Activated naive CD4-positive, alpha-beta T cell treated with anti-CD3 and anti-CD28 coated beads for 36 hours (primary cell): Measurements from ENCODE around the gene CD7. TPM values are rescaled to one million over a fixed set of nuclear protein-coding genes. Genes with fewer than 3 reads are reported as not detected.

Experiments used
- CTCF ChIA-PET: fragments of 350-600 bp; sonication (Branson Sonifier 250); formaldehyde crosslinking; loops from one replicate; lab custom pipeline; 2021; ENCODE audit warnings: antibody characterized with exemption; lab: Charles Lee
- DNase-seq: peaks from one replicate; pipeline ENCODE4 v3.0.0-alpha.2; 2020
- H3K27ac Mint-ChIP-seq: one replicate; pipeline ENCODE4 v1.8.0; 2021; ENCODE audit warnings: mild to moderate bottlenecking, mixed read lengths
- H3K27me3 Mint-ChIP-seq: one replicate; pipeline ENCODE4 v1.8.0; 2021; ENCODE audit warnings: low read depth, mixed read lengths
- H3K36me3 Mint-ChIP-seq: one replicate; pipeline ENCODE4 v1.8.0; 2021; ENCODE audit warnings: low read depth, mixed read lengths
- H3K4me1 Mint-ChIP-seq: one replicate; pipeline ENCODE4 v1.8.0; 2021; ENCODE audit warnings: low read depth, mixed read lengths
- H3K4me3 Mint-ChIP-seq: one replicate; pipeline ENCODE4 v1.8.0; 2021; ENCODE audit warnings: mild to moderate bottlenecking, moderate library complexity, mixed read lengths
- H3K9me3 Mint-ChIP-seq: one replicate; pipeline ENCODE4 v1.8.0; 2021; ENCODE audit warnings: mixed read lengths
- intact Hi-C: fragments of 100-400 bp; cut with micrococcal nuclease; formaldehyde crosslinking; loops from one replicate; pipeline ENCODE4 v1.15.1; 2023
- total RNA-seq, 2 experiments: library from RNA; stranded (reverse); gene quantifications; one replicate each; pipeline ENCODE4 v1.2.3, GENCODE V29; 2021

Gene CD7
- total RNA-seq, 2 experiments from 2014 or later: 635 to 646 TPM

DNA sequence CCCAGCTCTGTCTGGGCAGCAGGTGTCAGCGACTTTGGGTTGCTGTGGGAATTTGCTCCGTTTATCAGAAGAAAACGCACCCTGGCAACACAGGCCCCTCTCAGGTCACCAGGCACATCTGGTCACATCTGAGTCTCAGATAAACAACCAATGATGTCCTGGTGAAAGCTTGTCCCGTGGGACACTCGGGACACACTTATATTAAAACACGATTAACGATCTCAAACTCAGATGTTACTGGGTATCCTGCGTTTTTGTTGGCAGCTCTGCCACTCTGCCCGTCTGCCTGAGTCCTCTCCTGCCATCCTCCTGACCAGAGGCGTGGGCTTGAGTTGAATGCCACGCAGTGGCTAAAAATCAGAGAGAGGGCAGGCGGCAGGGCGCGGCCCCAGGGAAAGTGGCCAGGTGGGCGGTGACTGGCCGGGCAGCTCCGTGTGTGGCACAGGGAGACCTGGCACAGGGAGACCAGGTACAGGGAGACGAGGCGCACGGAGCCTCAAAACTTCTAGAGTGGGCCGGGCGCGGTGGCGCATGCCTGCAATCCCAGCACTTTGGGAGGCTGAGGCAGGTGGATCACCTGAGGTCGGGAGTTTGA lies 14.0 kb upstream of the CD7 start:
- H3K9me3 Mint-ChIP-seq: no peaks in the 10 kb centered on the region
- CTCF ChIA-PET: no interaction called here
- peaks cover 27% of the 10 kb centered on the region for H3K4me1 Mint-ChIP-seq
- intact Hi-C loops: no loop called here
- H3K4me3 Mint-ChIP-seq: no peak overlapping the region
- H3K27ac Mint-ChIP-seq: no peak overlapping the region
- no peak for DNase-seq
- H3K36me3 Mint-ChIP-seq: no peaks in the 10 kb centered on the region
- no peaks in the 10 kb centered on the region for H3K27me3 Mint-ChIP-seq

DNA sequence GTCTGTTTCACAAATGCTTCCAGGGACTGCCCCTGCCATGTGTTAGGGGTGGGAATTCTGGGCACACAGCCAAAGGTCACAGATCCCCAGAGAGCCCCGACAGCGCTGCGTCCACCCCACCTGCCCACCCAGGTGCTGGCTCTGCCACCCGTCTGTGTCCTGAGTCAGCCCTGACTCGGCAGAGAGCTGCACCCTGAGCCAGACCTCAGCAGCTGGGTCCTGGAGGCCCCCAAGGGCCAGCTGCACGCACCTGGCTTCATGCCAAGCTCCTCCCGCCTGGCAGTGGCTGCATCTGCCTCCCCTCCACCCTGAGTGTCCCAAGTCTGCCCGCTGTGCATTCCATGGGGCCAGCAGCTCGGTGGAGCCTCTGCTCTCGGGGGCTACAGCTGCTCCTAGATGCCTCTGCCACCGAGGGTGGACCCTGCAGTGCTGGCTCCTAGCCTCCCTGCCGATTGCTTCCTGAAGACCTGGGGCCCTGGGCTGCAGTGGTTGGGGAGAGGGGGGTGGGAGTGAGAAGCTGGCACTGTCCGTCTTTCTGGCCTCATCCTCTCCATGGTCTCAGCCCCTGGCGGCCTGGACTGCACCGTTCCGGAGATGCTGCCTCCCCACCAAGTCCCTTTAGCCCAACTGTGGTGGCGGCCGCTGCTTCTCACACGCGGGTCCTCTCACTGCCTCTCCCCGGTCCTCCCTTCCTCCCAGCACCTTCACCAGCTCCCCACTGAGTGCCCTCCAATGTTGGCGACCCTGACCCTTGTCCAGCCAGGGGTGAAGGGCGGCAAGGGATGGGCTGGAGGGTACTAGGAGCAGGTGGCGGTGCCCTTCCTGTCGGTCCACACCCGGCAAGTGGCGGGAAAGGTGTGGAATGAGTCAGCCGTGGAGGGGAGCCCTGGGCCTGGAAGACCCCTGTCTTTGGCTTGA lies 13.2 kb upstream of the CD7 start:
- intact Hi-C loops: no loop called here
- Mint-ChIP-seq H3K36me3 (no peaks in the 10 kb centered on the region), H3K4me3 (no peak overlapping the region), H3K4me1 (peaks cover 23% of the 10 kb centered on the region), H3K27ac (no peak overlapping the region), H3K27me3 (no peaks in the 10 kb centered on the region), H3K9me3 (no peaks in the 10 kb centered on the region)
- no peak for DNase-seq
- CTCF ChIA-PET: interaction anchor here (0.7 kb wide), 1 partner anchor 13 kb away, joined by 3 read pairs; no protein-coding TSS in a partner anchor

DNA sequence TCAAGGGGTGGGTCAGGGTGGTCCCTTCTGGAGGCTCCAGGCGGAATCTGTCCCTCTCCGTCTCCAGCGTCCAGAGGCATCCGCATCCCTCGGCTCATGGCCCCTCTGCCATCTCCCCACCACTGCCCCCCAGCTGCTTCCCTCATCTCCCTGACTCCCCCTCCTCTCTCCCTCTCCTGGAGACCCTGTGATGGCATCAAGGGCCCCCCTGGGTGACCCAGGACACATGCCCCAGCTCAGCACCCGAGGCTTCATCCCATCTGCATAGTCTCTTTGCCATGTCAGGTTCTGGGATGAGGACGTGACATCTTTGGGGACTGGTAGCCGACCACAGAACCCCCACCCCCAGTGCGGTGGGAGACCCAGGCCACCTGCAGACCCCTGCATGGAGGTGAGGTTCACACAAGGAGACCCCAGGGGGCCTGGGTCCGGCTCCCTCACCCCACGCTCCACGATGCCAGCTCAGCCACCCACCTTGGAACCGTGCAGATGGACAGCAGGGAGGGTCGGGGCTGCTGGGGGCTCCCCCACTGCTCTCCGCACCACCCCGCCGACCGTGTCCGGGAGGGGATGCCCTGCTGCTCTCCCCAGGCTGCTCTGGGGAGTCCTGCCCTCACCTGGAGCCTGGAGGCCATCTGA lies 12.4 kb upstream of the CD7 start:
- DNase-seq: no peak
- no peak overlapping the region for H3K4me3 Mint-ChIP-seq
- H3K9me3 Mint-ChIP-seq: no peaks in the 10 kb centered on the region
- H3K4me1 Mint-ChIP-seq: peaks cover 20% of the 10 kb centered on the region
- peaks cover 2% of the 10 kb centered on the region for H3K36me3 Mint-ChIP-seq
- no peaks in the 10 kb centered on the region for H3K27me3 Mint-ChIP-seq
- CTCF ChIA-PET: no interaction called here
- no peak overlapping the region for H3K27ac Mint-ChIP-seq
- intact Hi-C loops: no loop called here

DNA sequence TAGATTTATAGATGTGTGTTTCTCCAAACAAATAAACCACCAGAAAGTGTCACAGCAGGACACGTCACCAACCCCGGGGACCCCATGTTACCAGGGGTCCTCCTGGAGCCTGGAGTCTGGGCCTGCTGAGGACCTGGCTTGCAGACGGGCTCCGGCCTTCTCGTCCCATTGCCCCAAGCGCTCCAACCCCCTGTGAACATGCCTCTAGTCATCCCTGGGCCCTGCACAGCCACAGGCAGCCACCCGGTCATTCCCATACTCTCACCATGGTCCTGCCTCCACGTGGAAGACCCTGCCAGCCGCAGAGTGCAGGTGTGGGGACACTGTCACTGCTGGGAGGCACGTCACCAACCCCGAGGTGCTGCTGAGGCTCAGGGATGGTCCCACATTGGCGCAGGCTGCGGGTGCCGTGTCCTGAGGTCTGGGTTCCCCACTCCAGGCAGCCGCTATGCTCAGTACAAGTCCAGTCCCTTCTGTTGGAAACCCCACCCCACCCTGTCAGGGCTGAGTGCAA lies 11.6 kb upstream of the CD7 start:
- no peaks in the 10 kb centered on the region for H3K9me3 Mint-ChIP-seq
- peaks cover 20% of the 10 kb centered on the region for H3K4me1 Mint-ChIP-seq
- H3K27ac Mint-ChIP-seq: no peak overlapping the region
- H3K27me3 Mint-ChIP-seq: no peaks in the 10 kb centered on the region
- DNase-seq: no peak
- H3K4me3 Mint-ChIP-seq: no peak overlapping the region
- H3K36me3 Mint-ChIP-seq: peaks cover 3% of the 10 kb centered on the region
- CTCF ChIA-PET: no interaction called here
- intact Hi-C loops: no loop called here

DNA sequence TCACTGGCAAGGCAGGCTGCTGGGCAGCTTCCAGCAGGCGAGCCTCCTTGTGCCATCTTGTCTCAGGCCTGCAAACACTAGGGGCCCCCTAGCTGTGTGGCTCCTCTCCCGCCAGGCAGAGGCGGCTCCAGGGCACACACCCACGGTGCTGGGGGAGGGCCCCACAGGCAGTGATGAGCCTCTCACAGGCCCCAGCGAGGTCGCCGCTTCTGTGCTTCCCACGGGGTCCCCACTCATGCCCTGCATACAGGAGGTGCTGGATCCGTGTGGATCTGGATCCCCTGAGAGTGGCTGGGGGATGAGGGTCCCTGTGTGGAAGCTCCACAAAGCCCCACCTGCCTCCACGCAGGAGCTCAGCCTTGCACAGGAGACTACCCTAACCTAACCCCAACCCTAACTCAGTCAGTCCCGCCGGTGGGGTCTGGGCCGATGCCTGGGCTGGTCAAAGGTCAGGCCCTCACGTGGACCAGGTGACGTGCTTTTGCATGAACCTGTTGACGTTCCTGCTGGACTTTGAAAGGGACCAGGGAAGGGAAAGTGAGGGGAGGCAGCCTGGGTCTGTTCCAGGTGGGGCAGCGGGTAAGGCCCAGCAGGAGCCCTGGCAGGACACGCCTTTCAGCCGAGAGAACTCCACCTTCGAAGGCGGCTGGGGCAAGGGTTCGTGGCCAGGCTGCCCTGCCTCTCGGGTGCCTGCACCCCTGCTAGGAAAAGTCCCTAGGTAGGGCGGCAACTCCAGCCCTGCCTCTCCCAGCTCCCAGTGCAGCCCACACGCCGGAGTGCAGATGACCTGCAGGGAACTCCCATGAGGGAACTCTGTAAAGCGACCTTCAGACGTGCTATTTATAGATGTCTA lies 11.0 kb upstream of the CD7 start:
- no peaks in the 10 kb centered on the region for H3K27me3 Mint-ChIP-seq
- DNase-seq: no peak
- H3K27ac Mint-ChIP-seq: no peak overlapping the region
- intact Hi-C loops: no loop called here
- H3K9me3 Mint-ChIP-seq: no peaks in the 10 kb centered on the region
- CTCF ChIA-PET: interaction anchor here (0.7 kb wide), 1 partner anchor 223 kb away, joined by 3 read pairs; no protein-coding TSS in a partner anchor
- peaks cover 24% of the 10 kb centered on the region for H3K4me1 Mint-ChIP-seq
- no peak overlapping the region for H3K4me3 Mint-ChIP-seq
- peaks cover 6% of the 10 kb centered on the region for H3K36me3 Mint-ChIP-seq

DNA sequence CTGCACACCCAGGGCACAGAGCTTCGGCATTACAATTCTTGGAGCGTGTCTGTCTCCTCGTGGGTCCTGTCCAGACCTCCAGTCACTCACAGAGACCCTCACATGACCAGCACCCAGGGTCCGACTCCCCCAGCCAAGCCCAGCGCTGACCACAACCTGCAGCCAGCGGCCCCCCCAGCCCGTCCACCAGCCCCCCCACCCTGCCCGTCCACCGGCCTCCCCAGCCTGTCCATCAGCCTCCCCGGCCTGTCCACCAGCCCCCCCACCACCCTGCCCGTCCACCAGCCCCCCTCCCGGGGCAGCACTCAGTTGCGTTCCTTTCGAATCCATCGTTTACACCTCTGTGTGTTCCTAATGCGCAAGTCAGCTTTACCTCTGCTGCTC lies 10.3 kb upstream of the CD7 start:
- no peak overlapping the region for H3K27ac Mint-ChIP-seq

DNA sequence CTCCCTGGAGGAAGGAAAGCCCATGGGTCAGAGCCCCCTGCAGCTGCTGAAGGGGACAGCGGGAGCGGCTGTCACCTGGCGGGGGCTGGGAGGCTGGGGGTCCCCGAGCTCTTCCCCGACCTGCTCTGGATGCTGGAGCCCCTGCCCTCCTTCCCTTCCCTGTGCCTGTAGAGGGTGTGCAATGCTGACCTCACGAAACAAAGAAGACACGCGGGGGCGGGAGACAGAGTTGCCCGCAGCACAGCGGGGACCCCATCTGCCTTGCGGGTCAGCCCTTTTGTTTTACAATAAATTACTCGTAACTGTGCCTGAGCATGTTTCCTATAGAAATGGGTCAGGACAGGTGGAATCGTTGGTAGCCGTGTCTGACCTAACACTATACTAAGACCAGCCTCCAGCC lies 9.9 kb upstream of the CD7 start:
- CTCF ChIA-PET: interaction anchor here (0.7 kb wide), 1 partner anchor 224 kb away, joined by 3 read pairs; no protein-coding TSS in a partner anchor
- Mint-ChIP-seq H3K4me1 (peaks cover 27% of the 10 kb centered on the region), H3K27me3 (no peaks in the 10 kb centered on the region), H3K4me3 (no peak overlapping the region), H3K36me3 (peaks cover 7% of the 10 kb centered on the region), H3K9me3 (no peaks in the 10 kb centered on the region), H3K27ac (no peak overlapping the region)
- intact Hi-C loops: no loop called here
- DNase-seq: no peak

More for the DNA sequence above, 10.3 kb upstream of the CD7 start:
- CTCF ChIA-PET: interaction anchor here (0.7 kb wide), 1 partner anchor 224 kb away, joined by 3 read pairs; no protein-coding TSS in a partner anchor
- intact Hi-C loops: no loop called here
- no peaks in the 10 kb centered on the region for H3K27me3 Mint-ChIP-seq
- H3K9me3 Mint-ChIP-seq: no peaks in the 10 kb centered on the region
- DNase-seq: no peak
- peaks cover 6% of the 10 kb centered on the region for H3K36me3 Mint-ChIP-seq
- H3K4me1 Mint-ChIP-seq: peaks cover 26% of the 10 kb centered on the region
- no peak overlapping the region for H3K4me3 Mint-ChIP-seq

DNA sequence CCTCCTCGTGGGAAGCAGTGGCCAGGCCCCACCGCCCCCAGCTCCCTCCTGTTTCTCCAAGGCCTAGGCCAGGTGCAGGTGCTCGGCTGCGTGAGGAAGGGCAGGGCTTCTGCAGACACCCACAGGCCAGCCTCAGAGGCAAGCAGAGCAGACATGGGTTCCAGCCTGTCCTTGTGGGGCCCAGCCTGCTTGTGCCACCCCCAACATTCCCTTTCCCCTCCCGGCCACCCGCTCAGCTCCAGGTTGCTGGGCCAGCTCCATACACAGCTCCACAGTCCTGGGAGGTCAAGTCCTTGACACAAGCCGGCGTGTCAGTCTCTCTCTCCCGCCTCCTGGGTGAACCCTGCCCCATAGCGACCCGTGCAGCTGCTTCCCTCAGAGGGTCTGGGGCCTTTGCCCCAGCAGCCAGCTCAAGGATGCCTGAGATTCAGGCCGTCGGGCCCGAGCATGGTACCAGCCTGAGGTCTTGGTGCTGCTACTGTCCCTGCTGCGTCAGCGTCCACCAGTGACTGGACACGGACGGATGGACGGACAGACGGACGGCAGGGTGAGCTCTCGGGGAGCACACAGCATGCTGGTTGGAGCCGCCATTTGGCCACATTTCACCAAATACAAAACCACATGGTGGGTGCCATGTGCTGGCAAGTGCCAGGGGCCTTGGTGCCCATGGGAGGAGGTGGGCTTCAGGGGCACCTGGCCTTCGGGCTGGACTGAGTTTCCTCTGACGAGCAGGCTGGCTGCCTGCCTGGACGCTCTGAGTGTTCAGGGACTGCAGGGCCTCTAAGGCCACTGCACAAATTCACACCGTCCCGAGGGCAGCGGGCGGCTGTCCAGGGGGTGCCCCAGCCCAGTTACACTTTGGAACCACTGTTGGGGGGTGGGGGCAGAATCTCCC lies 8.1 kb upstream of the CD7 start:
- Mint-ChIP-seq H3K27ac (no peak overlapping the region), H3K4me3 (no peak overlapping the region)

DNA sequence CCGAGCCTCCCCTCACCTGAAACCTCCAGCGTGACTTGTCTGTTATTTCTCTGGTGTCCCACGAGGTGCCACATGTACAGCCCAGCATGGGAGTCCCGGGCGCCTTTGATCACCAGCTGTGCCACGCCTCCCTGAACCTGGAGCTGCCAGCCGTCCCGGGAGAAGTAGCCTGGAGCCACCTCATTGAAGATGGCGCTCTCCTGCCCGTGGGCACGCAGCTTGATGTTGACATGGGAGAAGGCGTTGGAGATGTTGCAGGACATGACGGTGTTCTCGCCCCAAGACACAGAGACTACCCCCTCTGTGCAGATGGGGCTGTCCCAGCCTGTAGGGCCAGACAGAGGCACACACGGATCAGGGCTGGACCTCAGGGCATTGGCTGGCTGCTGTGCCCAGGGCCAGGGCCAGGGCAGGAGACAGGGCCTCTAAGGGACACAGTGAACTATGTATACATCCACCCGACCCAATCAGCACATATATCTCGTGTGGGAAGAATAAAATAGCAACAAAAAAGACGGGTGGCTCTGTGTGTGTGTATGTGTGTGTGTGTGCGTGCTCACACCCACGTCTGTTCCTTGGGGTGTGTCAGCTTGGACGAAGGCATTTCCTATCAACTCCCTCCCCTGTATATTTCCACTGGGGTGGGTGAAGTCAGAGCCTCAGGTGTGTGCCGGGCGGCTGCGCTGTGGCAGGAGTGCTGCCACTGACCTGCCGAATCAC lies 7.3 kb upstream of the CD7 start:
- CTCF ChIA-PET: no interaction called here
- intact Hi-C loops: no loop called here
- no peak overlapping the region for H3K27ac Mint-ChIP-seq
- no peaks in the 10 kb centered on the region for H3K27me3 Mint-ChIP-seq
- peaks cover 42% of the 10 kb centered on the region for H3K4me1 Mint-ChIP-seq
- no peak for DNase-seq
- H3K36me3 Mint-ChIP-seq: peaks cover 10% of the 10 kb centered on the region
- peak overlapping the region; percentile 38 for H3K4me3 Mint-ChIP-seq
- no peaks in the 10 kb centered on the region for H3K9me3 Mint-ChIP-seq

More for the DNA sequence above, 8.1 kb upstream of the CD7 start:
- peaks cover 10% of the 10 kb centered on the region for H3K36me3 Mint-ChIP-seq
- DNase-seq: no peak
- intact Hi-C loops: no loop called here
- H3K4me1 Mint-ChIP-seq: peaks cover 36% of the 10 kb centered on the region
- no peaks in the 10 kb centered on the region for H3K27me3 Mint-ChIP-seq
- CTCF ChIA-PET: no interaction called here
- no peaks in the 10 kb centered on the region for H3K9me3 Mint-ChIP-seq

DNA sequence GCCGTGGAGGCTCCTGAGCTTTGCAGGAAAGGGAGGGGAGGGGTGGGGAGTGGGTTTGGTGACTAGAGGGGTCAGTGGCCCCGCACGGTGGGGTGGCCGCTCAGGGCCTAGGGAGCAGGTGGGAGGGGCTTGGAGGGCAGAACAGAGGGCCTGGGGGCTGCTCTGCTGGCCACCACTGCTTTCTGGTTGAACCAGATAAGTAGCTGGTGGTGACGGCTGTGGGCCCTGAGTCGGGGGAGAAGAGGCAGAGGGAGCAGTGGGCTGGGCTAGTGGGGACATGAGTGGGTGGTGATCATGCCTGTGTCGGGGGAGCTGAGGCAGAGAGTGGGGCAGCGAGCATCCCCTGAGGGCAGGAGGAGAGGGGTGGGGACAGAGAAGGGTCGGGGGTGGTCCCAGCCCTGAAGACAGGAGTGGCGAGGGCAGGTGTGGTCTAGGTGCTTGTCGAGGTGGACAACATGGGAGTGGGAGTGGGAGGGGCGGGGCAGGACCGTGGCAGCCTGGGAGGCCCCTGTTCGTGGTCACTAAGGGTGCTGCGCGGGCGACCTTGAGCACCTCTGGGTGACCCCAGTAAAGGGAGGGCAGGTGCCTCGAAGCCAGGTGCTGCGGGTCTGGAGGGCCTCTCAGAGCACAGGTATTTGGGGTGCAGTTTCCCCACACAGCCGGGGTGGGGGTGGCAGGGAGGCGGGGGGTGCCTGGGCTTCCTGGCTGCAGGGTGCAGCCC lies 6.3 kb upstream of the CD7 start:
- no peaks in the 10 kb centered on the region for H3K27me3 Mint-ChIP-seq
- H3K36me3 Mint-ChIP-seq: peaks cover 10% of the 10 kb centered on the region
- intact Hi-C loops: no loop called here
- no peak for DNase-seq
- peak overlapping the region; percentile 50 for H3K4me3 Mint-ChIP-seq
- CTCF ChIA-PET: interaction anchor here (0.7 to 1.9 kb wide), 2 partner anchors 23 to 88 kb away, joined by 3 to 8 read pairs; no protein-coding TSS in a partner anchor
- no peak overlapping the region for H3K27ac Mint-ChIP-seq
- peaks cover 42% of the 10 kb centered on the region for H3K4me1 Mint-ChIP-seq
- no peaks in the 10 kb centered on the region for H3K9me3 Mint-ChIP-seq
